ENCODE measurements around the gene LEP.
"Not testable (repeated sequence)": the region's sequence is repeated elsewhere in the genome, so short reads cannot be mapped to it uniquely, and the experiment has no call there.

LEP gene

DNA sequence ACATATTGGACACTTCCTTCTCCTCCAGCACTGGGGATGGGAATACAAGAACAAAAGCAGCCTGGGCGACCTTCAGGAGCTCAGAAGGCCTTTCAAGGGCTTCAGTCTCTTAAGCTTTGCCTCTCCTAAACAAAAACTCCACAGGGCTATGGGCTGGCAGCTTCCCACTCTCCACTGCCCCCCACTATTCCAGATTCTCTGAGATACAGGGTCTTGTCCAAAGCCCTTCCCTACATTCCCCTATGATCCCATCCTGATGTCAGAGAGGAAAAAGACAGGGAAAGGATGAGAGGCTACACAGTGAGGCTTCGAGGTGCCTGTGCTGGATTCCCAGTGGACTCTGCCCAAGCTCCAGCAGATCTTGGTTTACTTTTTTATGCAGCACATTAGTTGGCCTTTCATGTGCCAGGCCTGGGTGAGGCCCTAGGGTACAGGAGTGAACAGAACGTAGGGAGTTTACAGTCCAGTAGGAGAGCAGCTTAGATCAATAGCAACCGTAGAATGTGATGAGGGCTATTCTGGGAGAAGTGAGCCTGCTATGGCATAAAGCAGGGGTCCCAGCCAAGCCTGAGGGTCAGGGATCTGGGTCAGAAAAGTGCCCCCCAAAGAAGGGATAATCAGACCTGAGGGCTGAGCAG lies 33.3 kb downstream of the LEP start:
- no peak for DNase-seq (ENCODE audit: low read depth)

DNA sequence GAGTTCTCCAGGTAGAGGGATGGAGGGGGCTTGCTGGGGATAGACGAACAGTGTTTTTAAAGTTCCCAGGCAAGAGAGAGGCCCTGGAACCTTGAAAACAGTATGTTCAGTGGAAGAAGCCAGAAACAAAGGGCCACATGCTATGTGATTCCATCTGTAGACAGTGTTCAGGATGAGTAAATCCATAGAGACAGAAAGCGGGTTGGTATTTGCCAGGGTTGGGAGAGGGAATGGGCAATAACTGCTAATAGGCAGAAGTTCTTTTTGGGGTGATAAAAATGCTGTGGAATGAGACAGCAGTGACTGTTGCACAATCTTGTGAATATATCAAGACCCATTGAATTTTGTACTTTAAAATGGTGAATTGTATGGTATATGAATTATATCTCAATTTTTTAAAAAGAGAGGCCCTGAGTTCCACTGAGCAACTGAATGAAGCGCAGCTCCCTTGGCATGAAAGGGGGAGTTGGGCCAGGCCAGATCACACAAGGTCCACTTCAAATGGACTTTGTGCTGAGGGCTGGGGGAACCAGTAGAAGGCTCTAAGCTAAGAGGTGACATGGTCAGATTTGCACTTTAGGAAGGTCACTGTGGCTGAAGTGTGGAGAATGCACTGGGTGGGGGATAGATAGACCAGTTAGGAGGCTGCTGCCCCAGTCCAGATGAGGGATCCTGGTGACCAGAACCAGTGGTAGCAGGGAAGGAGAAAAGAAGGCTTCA lies 34.0 kb downstream of the LEP start:
- DNase-seq (ENCODE audit: low read depth): no peak

DNA sequence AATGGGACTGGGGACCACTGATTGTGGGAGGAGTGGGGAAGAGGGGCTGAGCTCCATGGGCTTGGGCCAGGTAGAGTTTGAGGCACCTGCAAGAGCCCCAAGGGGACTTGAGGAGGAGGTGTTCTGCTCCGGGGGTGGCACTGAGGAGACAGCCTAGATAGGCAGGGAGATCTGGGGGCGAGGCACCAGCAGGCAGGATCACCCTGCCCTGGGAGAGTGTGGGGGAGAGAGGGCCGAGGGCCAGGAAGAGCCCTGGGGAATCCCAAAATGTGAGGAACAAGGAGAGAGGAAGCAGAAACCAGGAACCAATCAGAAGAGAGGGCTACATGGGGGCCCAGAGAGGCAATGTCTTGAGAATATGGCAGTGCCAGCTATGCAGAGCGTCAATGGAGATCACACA lies 34.6 kb downstream of the LEP start:
- DNase-seq (ENCODE audit: low read depth): no peak

DNA sequence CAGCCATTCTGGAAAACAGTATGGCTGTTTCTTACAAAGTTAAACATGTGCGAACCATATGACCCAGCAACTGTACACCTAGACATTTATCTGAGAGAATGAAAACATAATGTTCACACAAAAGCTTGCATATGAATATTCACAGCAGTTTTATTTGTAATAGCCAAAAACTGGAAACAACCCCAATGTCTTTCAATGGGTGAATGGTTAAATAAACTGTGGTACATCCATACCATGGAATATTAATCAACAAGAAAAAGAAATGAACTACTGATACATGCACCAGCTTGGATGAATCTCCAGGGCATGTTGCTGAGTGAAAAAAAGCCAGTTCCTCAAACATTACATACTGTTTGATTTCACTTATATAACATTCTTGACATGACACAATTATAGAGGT lies 37.3 kb downstream of the LEP start:
- DNase-seq (ENCODE audit: low read depth): no peak

DNA sequence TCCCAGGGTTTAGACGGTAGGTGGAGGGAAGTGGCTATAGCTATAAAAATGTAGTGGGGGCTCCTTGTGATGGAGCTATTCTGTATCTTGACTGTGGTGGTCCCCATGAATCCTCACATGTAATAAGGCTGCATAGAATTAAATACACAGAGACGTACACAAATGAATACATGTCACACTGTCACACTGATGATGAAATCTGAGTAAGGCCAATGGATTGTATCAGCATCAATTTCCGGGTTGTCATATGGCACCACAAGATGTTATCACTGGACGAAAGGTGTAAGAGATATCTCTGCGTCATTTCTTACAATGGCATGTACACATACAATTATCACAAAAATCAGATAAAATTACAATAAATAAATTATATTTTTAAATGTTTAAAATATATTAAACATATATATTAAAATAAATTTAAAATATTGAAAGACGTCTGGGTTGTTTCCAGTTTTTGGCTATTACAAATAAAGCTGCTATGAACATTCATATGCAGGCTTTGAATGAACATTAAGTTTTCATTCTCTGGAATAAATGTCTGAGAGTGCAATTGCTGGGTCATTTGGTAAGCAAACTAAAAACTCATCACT lies 38.1 kb downstream of the LEP start:
- no peak for DNase-seq (ENCODE audit: low read depth)

DNA sequence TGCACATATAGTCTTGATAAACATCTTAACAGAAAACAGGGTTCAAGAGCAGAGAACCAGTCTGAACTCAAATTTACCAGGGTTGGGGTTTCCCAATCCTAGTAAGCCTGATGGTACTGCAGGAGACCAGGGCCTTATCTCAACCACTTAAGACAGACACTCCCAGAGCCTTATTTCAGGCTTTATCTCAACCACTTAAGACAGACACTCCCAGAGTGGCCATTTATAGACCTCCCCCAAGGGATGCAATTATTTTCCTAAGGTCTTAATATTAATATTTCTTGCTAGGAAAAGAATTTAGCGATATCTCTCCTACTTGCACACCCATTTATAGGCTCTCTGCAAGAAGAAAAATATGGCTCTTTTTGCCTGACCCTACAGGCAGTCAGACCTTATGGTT lies 39.4 kb downstream of the LEP start:
- DNase-seq (ENCODE audit: low read depth): not testable (repeated sequence)

DNA sequence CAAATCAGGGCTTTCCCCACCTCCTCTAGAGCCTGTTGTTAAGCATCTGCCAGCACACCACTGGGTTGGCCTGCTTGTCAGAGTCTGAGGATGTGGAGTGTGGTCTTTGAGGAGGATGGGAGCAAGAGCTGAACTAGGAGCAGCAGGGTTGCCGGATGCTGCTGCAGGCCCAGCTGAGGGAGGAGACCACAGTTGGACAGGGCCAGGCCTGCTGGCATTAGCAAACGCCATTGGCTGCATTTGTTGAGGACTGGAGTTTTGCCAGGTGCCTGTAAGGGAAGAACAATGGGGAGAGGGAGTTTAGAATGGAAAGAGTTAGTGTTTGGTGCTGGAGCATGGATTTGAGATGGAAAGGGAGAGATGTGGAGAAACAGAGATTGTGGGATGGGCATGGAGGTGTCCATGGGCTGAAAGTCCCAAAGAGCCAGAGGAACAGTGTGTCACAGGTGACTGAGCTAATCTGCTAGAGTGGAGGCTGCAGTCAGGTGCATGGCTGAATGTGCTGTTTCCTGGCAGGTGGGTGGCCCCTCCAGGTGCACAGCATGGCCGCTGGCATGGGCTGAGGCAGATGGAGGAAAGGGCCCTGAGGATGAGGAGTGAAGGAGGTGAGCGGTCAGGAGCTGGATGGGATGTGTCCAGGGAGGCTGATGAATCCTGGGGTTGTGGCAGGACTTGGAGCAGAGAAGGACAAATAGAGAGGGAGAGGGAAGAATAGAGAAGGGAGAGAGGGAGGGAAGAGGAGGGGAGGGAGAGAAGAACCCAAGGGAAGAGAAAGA lies 40.7 kb downstream of the LEP start:
- no peak for DNase-seq (ENCODE audit: low read depth)

DNA sequence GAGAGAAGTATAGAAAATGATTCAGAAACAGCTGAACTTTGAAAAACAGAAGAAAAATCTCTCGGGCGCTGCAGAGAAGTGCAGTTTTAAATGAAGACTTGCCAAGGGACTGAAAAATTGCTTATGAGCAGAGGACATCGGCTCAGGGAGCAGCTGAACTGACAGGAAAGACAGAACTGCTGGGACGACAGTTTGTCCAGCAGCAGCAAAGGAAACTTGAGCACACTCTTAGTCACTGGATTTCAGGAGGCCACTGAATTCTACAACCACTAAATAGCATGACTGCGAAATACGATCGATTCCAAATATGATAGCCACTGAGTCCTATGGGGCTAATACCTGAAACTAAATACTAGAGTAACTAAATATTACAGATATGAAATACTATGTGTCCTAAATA lies 43.0 kb downstream of the LEP start:
- DNase-seq (ENCODE audit: low read depth): no peak

DNA sequence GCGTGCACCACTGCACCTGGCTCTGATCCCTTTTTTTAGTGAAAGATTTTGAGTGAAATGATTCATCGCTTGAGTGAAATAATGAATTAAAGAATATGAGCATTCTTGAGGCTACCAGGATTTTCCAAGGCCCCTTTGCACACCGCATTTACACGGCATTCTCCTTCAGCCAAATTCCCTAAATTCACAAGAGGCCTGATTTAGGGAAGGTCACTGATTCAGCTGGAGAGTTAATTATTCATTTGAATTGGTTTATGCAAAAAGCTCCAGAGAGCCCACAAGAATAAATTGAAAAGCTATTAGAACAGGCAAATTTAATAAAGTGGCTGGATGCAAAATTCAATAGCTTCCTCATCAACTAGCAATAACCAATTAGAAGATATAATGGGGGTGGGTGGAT lies 46.5 kb downstream of the LEP start:
- DNase-seq (ENCODE audit: low read depth): no peak

DNA sequence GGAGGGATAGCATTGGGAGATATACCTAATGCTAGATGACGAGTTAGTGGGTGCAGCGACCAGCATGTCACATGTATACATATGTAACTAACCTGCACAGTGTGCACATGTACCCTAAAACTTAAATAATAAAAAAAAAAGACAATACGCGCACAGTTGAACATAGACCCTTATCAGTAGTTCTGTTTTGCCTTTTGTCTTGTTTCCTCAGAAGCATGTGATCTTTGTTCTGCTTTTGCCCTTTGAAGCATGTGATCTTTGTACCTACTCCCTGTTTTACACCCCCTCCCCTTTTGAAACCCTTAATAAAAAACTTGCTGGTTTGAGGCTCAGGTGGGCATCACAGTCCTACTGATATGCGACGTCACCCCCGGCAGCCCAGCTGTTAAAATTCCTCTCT lies 56.9 kb downstream of the LEP start:
- not testable (repeated sequence) for DNase-seq (ENCODE audit: low read depth)

DNA sequence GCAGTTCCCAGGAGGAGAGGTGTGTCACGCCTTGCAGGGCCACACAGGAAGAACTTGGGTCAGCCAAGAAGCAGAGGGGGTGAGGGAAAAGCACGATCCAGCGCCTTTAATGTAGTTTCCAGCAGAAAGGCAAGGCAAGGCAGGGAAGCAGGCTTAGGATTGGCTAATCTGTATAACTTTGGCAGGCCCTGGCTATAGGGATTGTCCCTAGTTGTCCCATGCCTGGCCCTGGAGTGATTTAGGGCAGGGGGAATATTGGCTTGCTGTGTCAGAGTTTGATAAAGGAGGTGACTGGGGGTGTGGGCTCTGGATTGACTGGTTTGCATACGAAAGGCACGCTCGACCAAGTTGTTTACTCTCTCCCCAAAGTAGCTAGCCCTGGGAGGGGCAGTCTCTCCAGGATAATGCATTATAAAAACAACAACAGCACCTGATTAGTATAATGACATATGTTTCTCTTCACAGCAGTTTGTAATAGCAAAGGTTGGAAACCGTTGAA lies 58.1 kb downstream of the LEP start:
- DNase-seq (ENCODE audit: low read depth): no peak

DNA sequence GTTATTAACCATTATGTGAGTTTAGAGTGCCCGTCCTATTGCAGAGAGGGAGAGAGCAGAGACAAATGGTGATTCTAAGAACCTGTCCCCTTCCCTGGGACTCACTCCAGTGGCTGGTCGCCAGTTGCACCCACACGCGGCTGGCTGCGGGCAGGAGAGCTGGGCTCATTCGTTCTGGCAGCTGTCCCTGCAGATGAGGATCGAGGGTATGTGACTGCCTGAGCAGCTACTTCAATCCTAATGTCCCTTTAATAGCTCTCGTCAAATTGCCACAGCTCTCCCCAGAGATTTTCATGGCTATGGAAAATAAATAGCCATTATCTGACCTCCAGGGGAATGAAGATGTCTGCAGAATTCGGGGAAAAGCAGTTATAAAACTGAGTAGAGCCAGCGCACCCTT lies 61.1 kb downstream of the LEP start:
- no peak for DNase-seq (ENCODE audit: low read depth)

DNA sequence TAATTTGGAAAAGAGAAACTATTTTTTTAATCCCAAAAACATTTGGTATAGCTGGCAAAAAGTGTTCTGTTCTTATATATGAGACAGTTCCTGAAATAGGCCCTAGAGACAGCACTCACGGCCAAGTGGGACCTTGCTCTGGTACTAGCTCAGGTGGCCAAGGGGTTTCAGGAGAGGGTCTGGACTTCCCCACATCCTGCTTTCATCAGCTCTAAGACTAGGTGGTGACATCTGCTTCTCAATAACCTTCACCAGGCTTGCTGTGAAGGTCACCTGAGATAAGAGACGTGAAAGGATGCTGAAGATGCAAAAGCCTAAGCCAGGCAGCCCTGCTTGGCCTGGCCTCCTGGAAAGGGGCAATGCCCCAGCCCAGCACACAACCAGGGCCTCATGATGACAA lies 62.1 kb downstream of the LEP start:
- DNase-seq (ENCODE audit: low read depth): no peak

DNA sequence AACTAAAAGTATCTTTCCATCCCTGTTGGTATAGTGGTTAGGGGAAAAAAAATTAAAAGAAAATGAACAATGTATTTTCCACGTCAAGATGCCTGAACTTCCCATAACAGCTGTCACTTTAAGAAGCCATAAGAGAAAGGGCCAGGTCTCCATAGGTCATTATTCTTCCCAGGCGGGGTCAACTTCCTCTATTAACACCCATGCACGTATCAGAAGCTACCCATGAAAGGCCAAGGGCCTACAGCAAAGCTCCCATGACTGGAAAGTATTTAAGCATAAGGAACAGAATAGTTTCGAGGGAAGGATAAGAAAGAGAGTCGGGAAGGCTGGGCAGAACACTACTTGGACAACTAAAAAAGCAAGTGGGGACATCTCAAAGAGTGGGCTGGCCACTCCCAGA lies 62.6 kb downstream of the LEP start:
- no peak for DNase-seq (ENCODE audit: low read depth)

DNA sequence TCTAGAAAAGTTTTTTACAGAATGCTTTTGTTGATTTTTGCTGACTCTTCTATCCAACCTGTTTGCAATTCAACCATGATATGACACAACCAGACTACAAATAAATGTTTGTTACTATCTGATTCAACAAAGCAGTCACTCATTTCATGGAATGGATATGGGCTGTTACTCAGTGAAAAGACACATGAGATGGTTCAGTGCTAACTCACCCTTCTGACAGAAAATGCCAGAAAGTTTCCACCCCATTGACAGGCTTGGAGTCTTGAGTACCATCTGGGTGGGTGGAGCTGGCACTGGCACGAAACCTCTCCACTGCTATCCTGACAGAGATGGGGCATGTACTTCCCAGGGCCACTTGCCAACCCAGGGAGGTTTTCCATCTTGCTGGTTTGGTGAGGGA lies 63.1 kb downstream of the LEP start:
- no peak for DNase-seq (ENCODE audit: low read depth)

DNA sequence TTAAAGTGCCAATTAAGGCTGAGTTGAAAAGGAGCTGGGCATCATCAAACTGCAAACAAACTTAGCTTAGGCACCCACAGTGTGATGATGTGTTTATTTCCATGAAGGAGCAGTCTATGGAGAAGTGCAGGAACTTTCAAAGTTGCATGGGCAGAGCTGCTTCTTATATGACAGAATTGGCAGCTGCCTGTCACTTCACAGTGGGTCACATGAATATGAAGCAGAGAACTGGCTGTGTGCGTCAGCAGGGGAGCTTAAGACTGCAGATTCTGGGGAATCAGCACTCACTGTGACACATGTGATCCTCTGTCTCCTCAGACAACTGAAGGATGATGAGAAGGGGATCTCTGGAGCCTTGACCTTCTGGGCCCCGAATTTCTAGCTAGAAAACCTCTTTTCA lies 66.0 kb downstream of the LEP start:
- no peak for DNase-seq (ENCODE audit: low read depth)
